Mesendoderm (in vitro differentiated cells): ENCODE measurements around the gene ANKEF1.

Experiments used
- DNase-seq: peaks from one replicate; pipeline ENCODE4 v3.0.0; 2013
- H2AK5ac ChIP-seq: 2 replicates; pipeline ENCODE4 v1.6.1; 2013; ENCODE audit warnings: low read length, inconsistent platforms
- H2BK120ac ChIP-seq: 2 replicates; pipeline ENCODE4 v1.6.1; 2013; ENCODE audit warnings: low read depth, mild to moderate bottlenecking, low read length, moderate library complexity, mixed read lengths
- H2BK15ac ChIP-seq: replicated peaks from 2 replicates; pipeline ENCODE4 v1.6.1; 2013; ENCODE audit warnings: low read depth, mild to moderate bottlenecking, moderate library complexity
- H2BK5ac ChIP-seq: 2 replicates; pipeline ENCODE4 v1.6.1; 2013; ENCODE audit warnings: low read length, inconsistent platforms
- H3K18ac ChIP-seq: 2 replicates; pipeline ENCODE4 v1.6.1; 2013; ENCODE audit warnings: mild to moderate bottlenecking, low read length, mixed read lengths
- H3K23ac ChIP-seq: one replicate; pipeline ENCODE4 v1.6.1; 2013; ENCODE audit warnings: low read length
- H3K27ac ChIP-seq: 2 replicates; pipeline ENCODE4 v1.5.1; 2013; ENCODE audit warnings: low read depth, mild to moderate bottlenecking, inconsistent platforms, low read length, moderate library complexity
- H3K27me3 ChIP-seq: 2 replicates; pipeline ENCODE4 v1.6.1; 2013; ENCODE audit warnings: low read length, control low read depth, mild to moderate bottlenecking, inconsistent platforms; ENCODE audit not compliant: insufficient read depth, poor library complexity
- H3K36me3 ChIP-seq: 2 replicates; pipeline ENCODE4 v1.6.1; 2013; ENCODE audit warnings: low read length, inconsistent platforms; ENCODE audit not compliant: control insufficient read depth, insufficient read depth
- H3K4ac ChIP-seq: one replicate; pipeline ENCODE4 v1.6.1; 2013; ENCODE audit warnings: low read depth, mild to moderate bottlenecking, low read length, moderate library complexity
- H3K4me1 ChIP-seq: 2 replicates; pipeline ENCODE4 v1.6.1; 2013; ENCODE audit warnings: low read depth, low read length, inconsistent platforms; ENCODE audit not compliant: control insufficient read depth
- H3K4me2 ChIP-seq: 2 replicates; pipeline ENCODE4 v1.6.1; 2013; ENCODE audit warnings: low read length
- H3K4me3 ChIP-seq: 2 replicates; pipeline ENCODE4 v1.5.1; 2013; ENCODE audit warnings: mild to moderate bottlenecking, low read length
- H3K56ac ChIP-seq: one replicate; pipeline ENCODE4 v1.6.1; 2013; ENCODE audit warnings: low read length
- H3K79me1 ChIP-seq: 2 replicates; pipeline ENCODE4 v1.6.1; 2013; ENCODE audit warnings: low read length, inconsistent platforms
- H3K79me2 ChIP-seq: 2 replicates; pipeline ENCODE4 v1.6.1; 2013; ENCODE audit warnings: mild to moderate bottlenecking, low read length; ENCODE audit not compliant: control insufficient read depth, insufficient read depth
- H3K9ac ChIP-seq: 2 replicates; pipeline ENCODE4 v1.6.1; 2013; ENCODE audit warnings: low read length, inconsistent platforms
- H4K5ac ChIP-seq: one replicate; pipeline ENCODE4 v1.6.1; 2013; ENCODE audit warnings: low read length
- H4K8ac ChIP-seq: one replicate; pipeline ENCODE4 v1.6.1; 2013; ENCODE audit warnings: low read depth, mild to moderate bottlenecking, control low read depth, low read length, moderate library complexity
- WGBS: extraction: QIAGEN DNeasy Blood & Tissue Kit; methylation state at CpG from one replicate; pipeline ENCODE4 v1.1.7; 2013; ENCODE audit warnings: low lambda C conversion rate, missing lambda C conversion rate; ENCODE audit not compliant: insufficient coverage; ENCODE audit errors: extremely low coverage; 5-methylcytosine and 5-hydroxymethylcytosine counted together

Gene ANKEF1

DNA sequence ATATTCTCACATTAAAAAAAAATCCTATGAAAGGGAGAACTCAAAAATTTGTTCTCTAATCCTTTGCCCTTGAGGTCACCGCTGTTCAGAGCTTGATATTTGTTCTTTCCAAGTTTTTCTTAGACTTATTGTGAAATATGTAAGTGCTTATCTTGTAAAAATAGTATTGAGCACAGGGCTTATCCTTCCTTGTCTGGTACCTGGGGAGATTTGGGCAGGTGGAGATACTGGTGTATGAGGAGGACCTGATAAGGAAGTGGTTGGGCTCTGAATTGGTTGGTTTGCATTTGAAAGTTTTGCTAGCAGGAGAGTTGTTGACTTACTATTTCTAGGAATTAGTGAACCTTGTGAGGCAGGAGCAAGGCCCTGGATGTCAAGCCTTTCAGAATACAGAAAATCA is 28.9 kb upstream of the ANKEF1 start:
- Histone ChIP-seq H3K27me3 (no peaks in the 10 kb centered on the region), H3K4me2 (no peak overlapping the region), H3K23ac (no peak overlapping the region), H3K9ac (no peak overlapping the region), H3K18ac (no peak overlapping the region), H2AK5ac (no peak overlapping the region), H2BK15ac (no peak overlapping the region), H2BK5ac (no peak overlapping the region), H4K8ac (no peak overlapping the region), H3K4ac (no peak overlapping the region), H3K56ac (no peak overlapping the region), H4K5ac (no peak overlapping the region), H3K36me3 (no peaks in the 10 kb centered on the region), H3K4me3 (no peak overlapping the region), H2BK120ac (no peak overlapping the region), H3K4me1 (no peaks in the 10 kb centered on the region), H3K79me1 (no peaks in the 10 kb centered on the region), H3K27ac (no peak overlapping the region), H3K79me2 (no peaks in the 10 kb centered on the region)
- peak; percentile 63 for DNase-seq
- WGBS: no CpG with 5 or more reads among the region's 1 CpG

DNA sequence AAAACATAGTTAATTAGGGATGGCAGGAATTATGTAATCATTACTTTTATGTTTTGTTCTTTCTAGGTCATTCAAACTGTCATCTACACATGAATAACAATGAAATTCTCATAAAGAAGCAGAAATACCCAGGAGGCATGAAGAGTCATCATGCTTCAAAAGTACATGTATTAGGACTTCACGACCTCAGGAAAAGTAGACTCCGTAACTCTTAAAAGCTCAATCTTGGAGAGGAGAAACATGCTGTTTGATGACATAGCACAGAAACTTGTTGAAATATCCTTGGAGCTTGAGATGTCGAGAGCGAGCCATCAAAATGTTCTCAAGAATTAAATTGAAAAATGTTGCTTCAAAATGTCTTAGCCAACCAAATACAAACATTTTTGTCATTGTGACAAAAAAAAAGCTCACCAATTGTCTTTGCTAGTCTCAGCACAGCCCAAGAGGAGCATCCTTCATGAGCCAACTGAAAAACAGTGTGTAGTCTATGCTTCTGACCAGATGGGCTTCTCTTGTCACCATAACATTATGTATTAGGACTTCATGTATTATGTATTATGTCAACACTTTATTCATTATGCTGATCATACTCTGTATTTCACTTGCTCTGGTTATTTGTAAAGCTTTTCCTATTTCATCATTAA is 28.2 kb upstream of the ANKEF1 start:
- Histone ChIP-seq H2BK15ac (no peak overlapping the region), H3K79me2 (no peaks in the 10 kb centered on the region)

DNA sequence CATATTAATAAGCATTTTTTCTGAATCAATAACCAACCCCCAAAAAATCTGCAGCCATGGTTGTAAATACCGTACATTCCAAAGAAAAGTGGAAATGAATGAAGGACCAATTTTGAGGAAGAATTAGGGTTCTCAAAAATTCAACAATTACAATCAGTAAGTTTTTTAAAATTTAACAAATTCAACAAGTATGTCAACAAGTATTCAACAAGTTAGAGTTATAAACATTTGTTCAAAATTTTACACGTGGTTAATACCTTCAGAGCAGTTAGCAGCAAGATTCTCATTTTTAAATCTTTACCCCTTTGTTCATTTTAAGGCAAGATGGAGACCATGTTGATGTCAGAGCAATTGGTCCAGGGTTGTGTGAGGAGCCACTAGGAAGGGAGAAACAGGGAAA is 27.6 kb upstream of the ANKEF1 start:
- Histone ChIP-seq H3K27ac (no peak overlapping the region), H2BK15ac (no peak overlapping the region), H2AK5ac (no peak overlapping the region), H3K79me1 (no peaks in the 10 kb centered on the region), H3K18ac (no peak overlapping the region), H3K4ac (no peak overlapping the region), H2BK120ac (no peak overlapping the region), H3K27me3 (no peaks in the 10 kb centered on the region), H3K36me3 (no peaks in the 10 kb centered on the region), H2BK5ac (no peak overlapping the region), H3K23ac (no peak overlapping the region), H3K56ac (no peak overlapping the region), H3K79me2 (no peaks in the 10 kb centered on the region), H3K4me3 (no peak overlapping the region), H3K4me2 (no peak overlapping the region), H4K8ac (no peak overlapping the region), H3K4me1 (no peaks in the 10 kb centered on the region), H3K9ac (no peak overlapping the region), H4K5ac (no peak overlapping the region)
- no peak for DNase-seq
- no CpG with 5 or more reads among the region's 2 CpGs for WGBS

More for the DNA sequence above, 28.2 kb upstream of the ANKEF1 start:
- Histone ChIP-seq H3K36me3 (no peaks in the 10 kb centered on the region), H2BK5ac (no peak overlapping the region), H4K8ac (no peak overlapping the region), H2BK120ac (no peak overlapping the region), H4K5ac (no peak overlapping the region), H3K4ac (peak overlapping the region; percentile 16), H3K56ac (no peak overlapping the region), H3K27ac (no peak overlapping the region), H3K4me1 (no peaks in the 10 kb centered on the region), H3K27me3 (no peaks in the 10 kb centered on the region), H3K4me3 (no peak overlapping the region), H3K79me1 (no peaks in the 10 kb centered on the region), H3K4me2 (no peak overlapping the region), H3K23ac (no peak overlapping the region), H3K9ac (no peak overlapping the region), H2AK5ac (no peak overlapping the region), H3K18ac (no peak overlapping the region)
- WGBS: no CpG with 5 or more reads among the region's 4 CpGs
- DNase-seq: no peak

DNA sequence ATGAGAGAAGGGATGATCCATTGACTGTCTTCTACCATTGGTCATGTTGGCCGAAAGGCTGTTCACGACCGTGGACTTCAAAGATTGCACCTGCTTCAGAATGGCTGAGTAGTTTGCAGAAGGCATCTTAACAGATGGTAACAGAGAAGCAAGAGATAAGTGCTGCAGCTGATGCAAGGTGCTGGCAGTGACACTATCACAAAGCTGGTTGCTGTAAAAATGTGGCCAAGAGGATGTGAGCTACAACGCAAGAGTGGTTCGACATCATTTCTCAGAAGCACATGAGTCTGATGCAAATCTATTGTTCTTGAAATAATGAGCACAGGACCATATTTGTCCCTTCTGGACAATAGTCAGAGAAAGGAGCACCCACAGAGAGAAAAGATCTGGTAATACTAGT is 27.0 kb upstream of the ANKEF1 start:
- Histone ChIP-seq H3K4ac (no peak overlapping the region), H3K23ac (no peak overlapping the region), H2BK120ac (no peak overlapping the region), H3K27ac (no peak overlapping the region), H3K4me3 (no peak overlapping the region), H3K18ac (no peak overlapping the region), H2BK15ac (no peak overlapping the region), H4K8ac (no peak overlapping the region), H3K9ac (no peak overlapping the region), H4K5ac (no peak overlapping the region), H3K79me1 (no peaks in the 10 kb centered on the region), H2AK5ac (no peak overlapping the region), H2BK5ac (no peak overlapping the region), H3K4me1 (no peaks in the 10 kb centered on the region), H3K56ac (no peak overlapping the region), H3K36me3 (no peaks in the 10 kb centered on the region), H3K79me2 (no peaks in the 10 kb centered on the region), H3K27me3 (no peaks in the 10 kb centered on the region), H3K4me2 (no peak overlapping the region)
- peak; percentile 22 for DNase-seq
- WGBS: no CpG with 5 or more reads among the region's 5 CpGs

GRCh38 chr20:10012464-10012863 is 22.3 kb upstream of the ANKEF1 start:
- Histone ChIP-seq H3K4me1 (no peaks in the 10 kb centered on the region), H4K8ac (no peak overlapping the region), H3K9ac (no peak overlapping the region), H4K5ac (no peak overlapping the region), H3K27me3 (no peaks in the 10 kb centered on the region), H3K4me3 (no peak overlapping the region), H3K18ac (no peak overlapping the region), H3K56ac (no peak overlapping the region), H3K4ac (no peak overlapping the region), H3K27ac (no peak overlapping the region), H3K23ac (no peak overlapping the region), H3K4me2 (no peak overlapping the region), H3K79me1 (no peaks in the 10 kb centered on the region), H2AK5ac (no peak overlapping the region), H3K79me2 (no peaks in the 10 kb centered on the region), H2BK15ac (no peak overlapping the region), H2BK5ac (no peak overlapping the region), H3K36me3 (no peaks in the 10 kb centered on the region), H2BK120ac (no peak overlapping the region)
- no CpG with 5 or more reads among the region's 5 CpGs for WGBS
- no peak for DNase-seq

- no peak for DNase-seq
- Histone ChIP-seq H4K8ac (no peak overlapping the region), H3K4ac (no peak overlapping the region), H3K9ac (no peak overlapping the region), H2BK15ac (no peak overlapping the region), H3K23ac (no peak overlapping the region), H2AK5ac (no peak overlapping the region), H3K4me1 (no peaks in the 10 kb centered on the region), H3K4me2 (no peak overlapping the region), H2BK120ac (no peak overlapping the region), H2BK5ac (no peak overlapping the region), H3K36me3 (no peaks in the 10 kb centered on the region), H3K4me3 (no peak overlapping the region), H3K79me1 (no peaks in the 10 kb centered on the region), H3K27me3 (no peaks in the 10 kb centered on the region), H3K79me2 (no peaks in the 10 kb centered on the region), H3K56ac (no peak overlapping the region), H3K18ac (no peak overlapping the region), H4K5ac (no peak overlapping the region), H3K27ac (no peak overlapping the region)
- WGBS: no CpG with 5 or more reads among the region's 5 CpGs
Observed at GRCh38 chr20:10014431-10014830, 20.4 kb upstream of the ANKEF1 start.
